Measurements from ENCODE around the gene DGAT2. TPM values are rescaled to one million over a fixed set of nuclear protein-coding genes. Genes with fewer than 3 reads are reported as not detected.

The DGAT2 gene, protein sequence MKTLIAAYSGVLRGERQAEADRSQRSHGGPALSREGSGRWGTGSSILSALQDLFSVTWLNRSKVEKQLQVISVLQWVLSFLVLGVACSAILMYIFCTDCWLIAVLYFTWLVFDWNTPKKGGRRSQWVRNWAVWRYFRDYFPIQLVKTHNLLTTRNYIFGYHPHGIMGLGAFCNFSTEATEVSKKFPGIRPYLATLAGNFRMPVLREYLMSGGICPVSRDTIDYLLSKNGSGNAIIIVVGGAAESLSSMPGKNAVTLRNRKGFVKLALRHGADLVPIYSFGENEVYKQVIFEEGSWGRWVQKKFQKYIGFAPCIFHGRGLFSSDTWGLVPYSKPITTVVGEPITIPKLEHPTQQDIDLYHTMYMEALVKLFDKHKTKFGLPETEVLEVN
- 1.7 and 11.8 TPM in 2 replicates for total RNA-seq

DNA sequence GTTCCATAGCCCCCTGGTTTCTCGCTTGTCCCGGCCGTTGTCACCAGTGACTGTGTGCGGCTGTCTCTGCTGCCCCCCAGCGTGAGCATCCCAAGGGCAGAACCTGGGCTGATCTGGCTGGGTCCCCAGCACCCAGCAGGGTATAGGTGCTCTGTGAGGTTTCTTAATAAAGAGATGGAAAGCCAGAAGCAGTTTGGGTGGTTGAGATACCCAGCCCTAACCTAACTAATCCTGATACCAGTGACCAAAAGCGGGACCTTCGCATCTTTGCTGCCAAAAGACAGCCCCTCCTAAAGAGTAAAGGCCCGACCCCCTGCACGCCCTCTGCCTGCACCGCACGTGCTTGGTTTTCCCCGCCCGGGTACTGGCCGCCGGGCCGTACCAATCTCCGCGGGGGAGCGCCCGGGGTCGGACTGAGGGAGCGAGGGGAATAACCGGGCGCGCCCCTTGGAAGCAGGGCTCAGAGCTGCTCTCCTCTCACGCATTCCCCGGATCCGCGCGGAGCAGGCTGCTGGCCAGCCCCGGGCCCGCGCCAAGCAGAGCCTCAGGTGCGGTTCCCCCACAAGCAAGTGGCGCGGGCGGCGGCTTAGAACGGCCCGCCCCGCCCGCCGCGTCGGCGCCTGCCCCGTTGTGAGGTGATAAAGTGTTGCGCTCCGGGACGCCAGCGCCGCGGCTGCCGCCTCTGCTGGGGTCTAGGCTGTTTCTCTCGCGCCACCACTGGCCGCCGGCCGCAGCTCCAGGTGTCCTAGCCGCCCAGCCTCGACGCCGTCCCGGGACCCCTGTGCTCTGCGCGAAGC, at the start of gene DGAT2:
DGAT2 (plus strand) TSS at position 667 of the 797 bp plus-strand sequence. CDS start 214 bp downstream, outside the sequence.

DNA sequence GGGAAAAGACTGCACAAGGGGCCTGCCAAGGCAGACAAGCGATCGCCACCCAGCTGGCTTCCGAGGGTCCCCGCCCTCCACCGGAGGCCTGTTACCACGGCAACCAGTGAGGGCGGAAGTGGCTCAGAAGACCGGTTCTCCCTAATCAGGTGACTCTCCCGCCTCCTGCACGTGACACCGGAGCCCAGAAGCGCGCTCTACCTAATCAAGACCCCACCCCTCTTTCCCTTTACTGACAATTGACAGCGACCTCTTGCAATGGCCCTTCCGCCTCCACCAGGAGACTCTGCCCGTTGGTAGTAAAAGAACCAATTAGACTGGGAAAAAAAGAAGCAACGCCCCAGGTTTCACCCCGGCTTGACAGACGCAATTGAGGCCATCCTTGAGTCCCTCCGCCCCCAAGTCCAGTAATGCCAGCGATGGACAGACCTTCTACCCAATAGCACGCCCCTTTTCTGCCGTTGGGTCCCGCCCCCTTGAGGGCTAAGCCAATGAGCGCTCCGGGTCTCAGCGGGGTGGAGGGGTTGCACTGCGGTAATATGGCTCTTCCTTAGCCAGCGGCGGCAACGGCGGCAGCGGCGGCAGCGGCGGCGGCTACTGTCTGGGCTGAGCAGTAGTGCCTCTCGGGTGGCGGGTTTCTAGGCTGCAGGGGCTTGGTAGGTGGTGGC, 46.2 kb downstream of the DGAT2 start, which contains the start of gene UVRAG:
UVRAG (plus strand) TSS at position 534 of the 668 bp plus-strand sequence. CDS start 198 bp downstream, outside the sequence.

Other genes with a start within 250 kb of the DGAT2 start
- 3.6 and 5.1 TPM in 2 replicates for gene GDPD5, start 242.8 kb upstream of the DGAT2 start, total RNA-seq
- 1,132 and 1,478 TPM in 2 replicates for gene SERPINH1, start 206.5 kb upstream of the DGAT2 start, total RNA-seq
- 0.58 and 2.5 TPM in 2 replicates for gene MAP6, start 99.7 kb upstream of the DGAT2 start, total RNA-seq
- gene MOGAT2, start 50.9 kb upstream of the DGAT2 start, total RNA-seq, result not detected in 2 replicates
- 16.3 and 23.1 TPM in 2 replicates for gene UVRAG, start 46.4 kb downstream of the DGAT2 start, total RNA-seq

Data from regular cardiac myocyte (primary cell).